Smooth muscle cell (in vitro differentiated cells): Measurements from ENCODE around the gene YPEL3. TPM values are rescaled to one million over a fixed set of nuclear protein-coding genes. Genes with fewer than 3 reads are reported as not detected.
A peak's percentile ranks its signal among the peaks of the same experiment; 100 is the strongest.

Experiments
- DNase-seq: peaks from one replicate; lab custom pipeline; 2025; ENCODE audit not compliant: unreplicated experiment; lab: John Stamatoyannopoulos, UW
- H2AFZ ChIP-seq: fragments of 200-600 bp; sonication (generic); 2 replicates; pipeline ENCODE4 v1.6.0; 2016; ENCODE audit warnings: antibody characterized with exemption, low read depth, mild to moderate bottlenecking
- H3F3A ChIP-seq: fragments of 200-600 bp; sonication (generic); 2 replicates; pipeline ENCODE4 v1.6.0; 2017; ENCODE audit warnings: antibody characterized with exemption, low read depth
- H3K27ac ChIP-seq: fragments of 200-600 bp; sonication (generic); 2 replicates; pipeline ENCODE4 v1.5.1; 2016; ENCODE audit warnings: low read depth, mild to moderate bottlenecking
- H3K27me3 ChIP-seq: fragments of 200-600 bp; sonication (generic); 2 replicates; pipeline ENCODE4 v1.6.1; 2016; ENCODE audit warnings: low read depth, mild to moderate bottlenecking
- H3K36me3 ChIP-seq: fragments of 200-600 bp; sonication (generic); 2 replicates; pipeline ENCODE4 v1.5.1; 2016; ENCODE audit warnings: low read depth
- H3K4me1 ChIP-seq: fragments of 200-600 bp; sonication (generic); 2 replicates; pipeline ENCODE4 v1.5.1; 2016; ENCODE audit warnings: low read depth
- H3K4me2 ChIP-seq: fragments of 200-600 bp; sonication (generic); 2 replicates; pipeline ENCODE4 v1.6.0; 2016; ENCODE audit warnings: mild to moderate bottlenecking
- H3K4me3 ChIP-seq: fragments of 200-600 bp; sonication (generic); 2 replicates; pipeline ENCODE4 v1.5.1; 2016; ENCODE audit warnings: mild to moderate bottlenecking
- H3K79me2 ChIP-seq: fragments of 200-600 bp; sonication (generic); 2 replicates; pipeline ENCODE4 v1.6.0; 2016; ENCODE audit warnings: low read depth, mild to moderate bottlenecking
- H3K9ac ChIP-seq: fragments of 200-600 bp; sonication (generic); 2 replicates; pipeline ENCODE4 v1.6.0; 2016; ENCODE audit warnings: low read depth
- H3K9me3 ChIP-seq: fragments of 200-600 bp; sonication (generic); replicated peaks from 2 replicates; pipeline ENCODE4 v1.5.1; 2016; ENCODE audit warnings: low read depth
- H4K20me1 ChIP-seq: fragments of 200-600 bp; sonication (generic); 2 replicates; pipeline ENCODE4 v1.6.0; 2016; ENCODE audit warnings: low read depth
- CTCF ChIP-seq: fragments of 200-600 bp; sonication (generic); IDR thresholded peaks from 2 replicates; pipeline ENCODE4 v1.5.1; 2017; ENCODE audit warnings: borderline replicate concordance, mild to moderate bottlenecking, antibody characterized with exemption; ENCODE audit not compliant: insufficient read depth, poor library complexity, severe bottlenecking
- WGBS: methylation state at CpG from one replicate; pipeline ENCODE4 v1.1.7; 2016; ENCODE audit warnings: low lambda C conversion rate; 5-methylcytosine and 5-hydroxymethylcytosine counted together
- polyA plus RNA-seq: library from polyadenylated mRNA; unstranded; fragments of >200 nt; fragmentation: Nextera tagmentation; extraction: Ambion mirVana; gene quantifications from 2 replicates; pipeline ENCODE4 v1.2.1, GENCODE V29; 2016
- total RNA-seq: library from RNA; depleted of rRNA; stranded (reverse); fragments of >200 nt; gene quantifications from 2 replicates; pipeline ENCODE4 v1.2.3, GENCODE V29; 2014

The YPEL3 gene
- total and polyA plus RNA-seq, 2 experiments from 2014 or later, result 37.5 to 65.9 TPM

GRCh38 chr16:30068750-30069610 is 27.0 kb downstream of the YPEL3 start:
- Histone ChIP-seq H3K4me1 (peaks cover 24% of the 10 kb centered on the region), H2AFZ (no peak overlapping the region), H3K4me3 (no peak overlapping the region), H3K36me3 (no peaks in the 10 kb centered on the region), H3K4me2 (peak overlapping the region; percentile 98), H3K27ac (peak overlapping the region; percentile 98), H4K20me1 (peaks cover 69% of the 10 kb centered on the region), H3F3A (peaks cover 60% of the 10 kb centered on the region), H3K9me3 (no peaks in the 10 kb centered on the region), H3K79me2 (peaks cover 64% of the 10 kb centered on the region), H3K27me3 (no peaks in the 10 kb centered on the region), H3K9ac (no peak overlapping the region)
- 92% methylated on average over 17 of the region's 17 CpGs for WGBS
- no peak for DNase-seq
- TF ChIP-seq CTCF, result peak; percentile 51

GRCh38 chr16:30068333-30068732 is 27.7 kb downstream of the YPEL3 start:
- DNase-seq, result no peak
- peaks cover 64% of the 10 kb centered on the region for H3K79me2 ChIP-seq
- H2AFZ ChIP-seq, result no peak overlapping the region
- H4K20me1 ChIP-seq, result peaks cover 69% of the 10 kb centered on the region
- peak overlapping the region; percentile 92 for H3K4me3 ChIP-seq
- H3F3A ChIP-seq, result peaks cover 57% of the 10 kb centered on the region
- H3K9me3 ChIP-seq, result no peaks in the 10 kb centered on the region
- no peaks in the 10 kb centered on the region for H3K27me3 ChIP-seq
- 92% methylated on average over 9 of the region's 9 CpGs for WGBS
- H3K27ac ChIP-seq, result peak overlapping the region; percentile 98
- no peaks in the 10 kb centered on the region for H3K36me3 ChIP-seq
- no peak for TF ChIP-seq CTCF
- H3K9ac ChIP-seq, result peak overlapping the region; percentile 13
- peak overlapping the region; percentile 98 for H3K4me2 ChIP-seq
- peaks cover 30% of the 10 kb centered on the region for H3K4me1 ChIP-seq

DNA sequence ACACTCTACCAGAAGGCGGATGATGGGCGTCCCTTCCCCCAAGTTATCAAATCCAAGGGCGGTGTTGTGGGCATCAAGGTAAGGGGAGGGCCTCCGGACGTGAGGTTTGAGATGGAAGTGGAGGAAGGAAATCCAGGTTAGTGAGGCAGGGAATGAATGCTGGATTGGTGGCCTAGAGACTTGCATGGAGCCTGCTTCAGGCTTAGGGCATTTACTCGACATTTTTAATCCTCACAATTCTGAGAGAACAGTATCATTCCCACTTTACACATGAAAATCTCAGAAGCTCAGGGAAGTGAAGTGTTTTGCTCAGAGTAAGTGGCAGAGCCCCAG is 28.5 kb downstream of the YPEL3 start:
- Histone ChIP-seq H3K4me3 (peak overlapping the region; percentile 92), H3K27ac (peak overlapping the region; percentile 98), H3K9ac (peak overlapping the region; percentile 99), H4K20me1 (peaks cover 69% of the 10 kb centered on the region), H3K79me2 (peaks cover 66% of the 10 kb centered on the region), H3K27me3 (no peaks in the 10 kb centered on the region), H3K4me2 (peak overlapping the region; percentile 98), H3F3A (peaks cover 55% of the 10 kb centered on the region), H3K36me3 (no peaks in the 10 kb centered on the region), H3K9me3 (no peaks in the 10 kb centered on the region), H3K4me1 (peaks cover 34% of the 10 kb centered on the region), H2AFZ (no peak overlapping the region)
- WGBS, result 85% methylated on average over 6 of the region's 6 CpGs
- no peak for TF ChIP-seq CTCF
- DNase-seq, result no peak
